ENCODE measurements around the gene RECQL5. TPM values are rescaled to one million over a fixed set of nuclear protein-coding genes. Genes with fewer than 3 reads are reported as not detected.

Gene RECQL5
- polyA plus RNA-seq, 1 donor from 2014 or later, result 9.6 TPM

DNA sequence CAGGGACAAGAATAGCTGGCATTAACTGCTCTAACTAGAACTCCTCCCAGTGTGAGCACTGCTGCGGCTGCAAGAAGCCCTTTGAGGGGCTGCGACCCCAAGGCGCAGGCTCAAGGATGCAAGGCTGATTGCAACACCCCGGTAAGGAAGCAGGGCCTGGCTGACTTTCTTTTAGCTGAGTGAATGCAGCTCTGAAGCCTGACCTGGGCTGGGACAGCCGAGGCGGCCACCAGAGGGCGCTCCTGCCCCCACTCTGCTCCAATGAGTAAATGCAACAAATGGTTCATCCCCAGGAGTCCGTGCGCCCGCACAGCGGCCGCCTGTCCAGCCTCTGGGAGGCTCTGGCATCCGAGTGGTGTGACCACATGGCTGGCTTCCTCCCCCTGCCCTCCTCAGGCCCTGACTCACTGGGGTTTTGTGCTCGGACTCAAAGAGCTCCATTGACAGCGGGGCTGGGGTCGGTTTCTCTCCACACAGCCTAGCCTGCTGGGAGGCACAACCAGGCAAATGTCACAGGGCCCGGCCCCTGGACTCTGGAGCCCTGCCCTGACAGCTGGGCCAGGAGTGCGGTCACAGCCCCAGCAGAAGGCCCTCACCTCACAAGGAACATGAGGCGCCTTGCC is 34.0 kb downstream of the RECQL5 start, which contains the start of gene SMIM5:
Gene SMIM5 (plus strand): TSS at position 572 of the 623 bp plus-strand sequence. CDS start 6,768 bp downstream, outside the sequence.
- H4K20me1 ChIP-seq (ENCODE audit: insufficient read depth), result no peaks in the 10 kb centered on the region
- H3F3A ChIP-seq (ENCODE audit: insufficient read depth, low read length, poor library complexity, severe bottlenecking), result no peaks in the 10 kb centered on the region
- H3K9ac ChIP-seq (ENCODE audit: low read length), result peak within 1 kb of the TSS; percentile 21
- peak; percentile 79 for TF ChIP-seq SMC3 (conservative IDR thresholded peaks at IDR 0.05; ENCODE audit: poor library complexity)
- no peak for TF ChIP-seq EZH2 (IDR thresholded peaks at IDR 0.05; ENCODE audit: borderline replicate concordance, insufficient read depth, low read length, poor library complexity, severe bottlenecking)
- peak; percentile 60 for TF ChIP-seq RAD21 (conservative IDR thresholded peaks at IDR 0.05)
- TF ChIP-seq POLR2AphosphoS5 (IDR thresholded peaks at IDR 0.05), result no peak
- peak; percentile 91 for TF ChIP-seq CTCF (IDR thresholded peaks at IDR 0.05; ENCODE audit: poor library complexity, severe bottlenecking)
- TF ChIP-seq TAF1 (IDR thresholded peaks at IDR 0.05; ENCODE audit: low read depth), result no peak
- TF ChIP-seq REST (IDR thresholded peaks at IDR 0.05; ENCODE audit: borderline replicate concordance), result no peak
- peak within 1 kb of the TSS; percentile 45 for H3K4me3 ChIP-seq (ENCODE audit: low read length)
- no peak within 1 kb of the TSS for H3K27ac ChIP-seq (ENCODE audit: low read length)
- H3K9me3 ChIP-seq (ENCODE audit: low read length), result no peaks in the 10 kb centered on the region
- no peaks in the 10 kb centered on the region for H3K27me3 ChIP-seq (ENCODE audit: insufficient read depth, low read depth, low read length)
- no peak within 1 kb of the TSS for H2AFZ ChIP-seq (ENCODE audit: low read depth, low read length)
- no peak within 1 kb of the TSS for H3K4me2 ChIP-seq (ENCODE audit: low read length)
- H3K9me2 ChIP-seq (ENCODE audit: insufficient read depth, low read length), result no peaks in the 10 kb centered on the region
- H3K36me3 ChIP-seq (ENCODE audit: insufficient read depth, low read length), result no peaks in the 10 kb centered on the region
- H3K79me2 ChIP-seq (replicated peaks; ENCODE audit: insufficient read depth, low read length), result no peaks in the 10 kb centered on the region

GRCh38 chr17:75632428-75632827 is 34.5 kb downstream of the RECQL5 start:
- Histone ChIP-seq H2AFZ (ENCODE audit: low read depth, low read length) (no peak overlapping the region), H3K79me2 (replicated peaks; ENCODE audit: insufficient read depth, low read length) (no peaks in the 10 kb centered on the region), H3K9ac (ENCODE audit: low read length) (no peak overlapping the region), H3K27ac (ENCODE audit: low read length) (no peak overlapping the region), H3K36me3 (ENCODE audit: insufficient read depth, low read length) (no peaks in the 10 kb centered on the region), H3K27me3 (ENCODE audit: insufficient read depth, low read depth, low read length) (no peaks in the 10 kb centered on the region), H4K20me1 (ENCODE audit: insufficient read depth) (no peaks in the 10 kb centered on the region), H3F3A (ENCODE audit: insufficient read depth, low read length, poor library complexity, severe bottlenecking) (no peaks in the 10 kb centered on the region), H3K9me3 (ENCODE audit: low read length) (no peaks in the 10 kb centered on the region), H3K4me3 (ENCODE audit: low read length) (no peak overlapping the region), H3K4me2 (ENCODE audit: low read length) (no peak overlapping the region), H3K9me2 (ENCODE audit: insufficient read depth, low read length) (no peaks in the 10 kb centered on the region)
- TF ChIP-seq TAF1 (IDR thresholded peaks at IDR 0.05; ENCODE audit: low read depth) (no peak), RAD21 (conservative IDR thresholded peaks at IDR 0.05) (no peak), CTCF (IDR thresholded peaks at IDR 0.05; ENCODE audit: poor library complexity, severe bottlenecking) (no peak), EP300 (conservative IDR thresholded peaks at IDR 0.05; ENCODE audit: poor library complexity, severe bottlenecking) (no peak), MXI1 (conservative IDR thresholded peaks at IDR 0.05; ENCODE audit: poor library complexity, severe bottlenecking) (no peak), SMC3 (conservative IDR thresholded peaks at IDR 0.05; ENCODE audit: poor library complexity) (no peak), REST (IDR thresholded peaks at IDR 0.05; ENCODE audit: borderline replicate concordance) (no peak), EZH2 (IDR thresholded peaks at IDR 0.05; ENCODE audit: borderline replicate concordance, insufficient read depth, low read length, poor library complexity, severe bottlenecking) (no peak), POLR2AphosphoS5 (IDR thresholded peaks at IDR 0.05) (no peak)

All from neural cell (in vitro differentiated cells).